Endothelial cell of umbilical vein (primary cell): ENCODE results near the gene TRIM62. TPM values are rescaled to one million over a fixed set of nuclear protein-coding genes. Genes with fewer than 3 reads are reported as not detected.

ENCODE experiments used
- BruUV-seq: library from RNA; stranded (reverse); fragments of 400-500 nt; replicated peaks from 2 replicates; lab custom pipeline; 2021; lab: Mats Ljungman, UMichigan
- CTCF ChIA-PET: fragments of 300-600, 350-600 bp; sonication (Branson Sonifier 250); formaldehyde crosslinking; loops from one replicate; lab custom pipeline; 2021; ENCODE audit warnings: antibody characterized with exemption, inconsistent platforms; lab: Charles Lee
- POLR2A ChIA-PET: fragments of 300-600, 350-600 bp; sonication (Branson Sonifier 250); formaldehyde crosslinking; loops from one replicate; lab custom pipeline; 2021; ENCODE audit warnings: antibody characterized with exemption, inconsistent platforms; lab: Charles Lee
- DNase-seq: peaks from one replicate; pipeline ENCODE4 v3.0.0-alpha.2; 2011; ENCODE audit warnings: low read depth, low spot score
- FAIRE-seq: peaks from 2 replicates; lab custom pipeline; 2011; peaks lifted over from hg19 to GRCh38; lab: Jason Lieb, UNC
- H2AFZ ChIP-seq: 2 replicates; pipeline ENCODE4 v1.6.0; 2012; ENCODE audit warnings: low read depth, low read length, control low read depth, inconsistent platforms
- H3K27ac ChIP-seq: 2 replicates; pipeline ENCODE4 v1.5.1; 2011; ENCODE audit warnings: low read depth, mild to moderate bottlenecking, control low read depth, low read length, moderate library complexity; ENCODE audit not compliant: insufficient read depth
- H3K27me3 ChIP-seq, 2 experiments: 2 replicates each; pipeline versions ENCODE4 v1.6.0 to v1.6.1; 2011; ENCODE audit warnings: low read length in 2 of 2, mixed read lengths in 1 of 2; ENCODE audit not compliant: control insufficient read depth in 2 of 2, insufficient read depth in 2 of 2
- H3K36me3 ChIP-seq, 2 experiments: 2 replicates in 1 of 2; 3 replicates in 1 of 2; pipeline ENCODE4 v1.5.1; 2011; ENCODE audit warnings: low read length in 2 of 2, mild to moderate bottlenecking in 1 of 2, moderate library complexity in 1 of 2; ENCODE audit not compliant: control insufficient read depth in 2 of 2, insufficient read depth in 2 of 2; ENCODE audit errors: extremely low read depth in 1 of 2
- H3K4me1 ChIP-seq: 3 replicates; pipeline ENCODE4 v1.5.1; 2011; ENCODE audit warnings: mild to moderate bottlenecking, low read length; ENCODE audit not compliant: control insufficient read depth, insufficient read depth; ENCODE audit errors: extremely low read depth
- H3K4me2 ChIP-seq: 2 replicates; pipeline ENCODE4 v1.6.1; 2011; ENCODE audit warnings: low read length, control low read depth, mixed read lengths; ENCODE audit not compliant: insufficient read depth
- H3K4me3 ChIP-seq, 3 experiments: fragments of 200-600 bp in 1 of 3; sonication (generic), shearing (Covaris generic) in 1 of 3; replicated peaks in 1 of 3; 2 replicates each; pipeline ENCODE4 v1.5.1; 2011 to 2016; ENCODE audit warnings: control low read depth in 3 of 3, low read length in 3 of 3, mild to moderate bottlenecking in 2 of 3, inconsistent platforms in 1 of 3, low read depth in 1 of 3, moderate library complexity in 1 of 3; ENCODE audit not compliant: insufficient read depth in 1 of 3
- H3K79me2 ChIP-seq: 2 replicates; pipeline ENCODE4 v1.6.0; 2012; ENCODE audit warnings: low read length, inconsistent platforms; ENCODE audit not compliant: control insufficient read depth, insufficient read depth
- H3K9ac ChIP-seq: replicated peaks from 2 replicates; pipeline ENCODE3; 2011; ENCODE audit warnings: low read length, control low read depth; ENCODE audit not compliant: insufficient read depth; ENCODE audit errors: extremely low read depth
- H3K9me1 ChIP-seq: replicated peaks from 3 replicates; pipeline ENCODE4 v1.6.0; 2011; ENCODE audit warnings: mild to moderate bottlenecking, low read length; ENCODE audit not compliant: control insufficient read depth, insufficient read depth; ENCODE audit errors: extremely low read depth
- H3K9me3 ChIP-seq: replicated peaks from 2 replicates; pipeline ENCODE4 v1.5.1; 2012; ENCODE audit warnings: low read length, inconsistent platforms; ENCODE audit not compliant: control insufficient read depth, insufficient read depth
- H4K20me1 ChIP-seq: replicated peaks from 2 replicates; pipeline ENCODE3; 2011; ENCODE audit warnings: mild to moderate bottlenecking, low read length; ENCODE audit not compliant: control insufficient read depth, insufficient read depth; ENCODE audit errors: extremely low read depth
- EZH2 ChIP-seq: IDR thresholded peaks from 2 replicates; pipeline ENCODE4 v1.6.1; 2012; ENCODE audit warnings: borderline replicate concordance, low read depth, mild to moderate bottlenecking, moderate library complexity, low read length, inconsistent platforms; ENCODE audit not compliant: severe bottlenecking
- FOS ChIP-seq: IDR thresholded peaks from 2 replicates; pipeline ENCODE4 v1.6.1; 2011; ENCODE audit warnings: mild to moderate bottlenecking, low read length, moderate library complexity, borderline replicate concordance; ENCODE audit not compliant: insufficient read depth
- GATA2 ChIP-seq: IDR thresholded peaks from 2 replicates; pipeline ENCODE4 v1.7.0; 2011; ENCODE audit warnings: low read depth, mild to moderate bottlenecking, moderate library complexity, mixed read lengths, low read length; ENCODE audit not compliant: insufficient read length, insufficient read depth
- JUN ChIP-seq: IDR thresholded peaks from 2 replicates; pipeline ENCODE4 v1.6.1; 2011; ENCODE audit warnings: borderline replicate concordance, low read depth; ENCODE audit not compliant: insufficient read length, insufficient read depth
- MYC ChIP-seq: IDR thresholded peaks from one replicate; pipeline ENCODE4 v1.6.1; 2011; ENCODE audit warnings: mild to moderate bottlenecking, low read depth, low read length
- POLR2A ChIP-seq: IDR thresholded peaks from 2 replicates; pipeline ENCODE4 v1.6.1; 2012; ENCODE audit warnings: low read depth, mild to moderate bottlenecking, control low read depth, low read length
- POLR2AphosphoS5 ChIP-seq: IDR thresholded peaks from 2 replicates; pipeline ENCODE4 v1.6.1; 2012; ENCODE audit warnings: low read depth, mild to moderate bottlenecking, control low read depth, low read length, moderate library complexity; ENCODE audit not compliant: insufficient read depth
- dilution Hi-C: fragments of 300-500 bp; cut with MboI; formaldehyde crosslinking; loops from one replicate; pipeline ENCODE4 v1.15.0; 2019; ENCODE audit warnings: low sequenced_read_pairs; ENCODE audit not compliant: extremely low pct_ligation_motif_present
- intact Hi-C: fragments of 100-400 bp; cut with micrococcal nuclease; formaldehyde crosslinking; loops from one replicate; pipeline ENCODE4 v1.10.0; 2022
- polyA plus RNA-seq, 4 experiments: library from polyadenylated mRNA; depleted of rRNA in 3 of 4; stranded (reverse) in 3 of 4; unstranded in 1 of 4; fragments of >200 nt; gene quantifications; 2 replicates each; pipeline versions ENCODE4 v1.2.1 to v1.2.3, GENCODE V29; 2011 to 2012; ENCODE audit warnings: missing spikeins in 1 of 4
- total RNA-seq: library from RNA; stranded (reverse); gene quantifications from 2 replicates; pipeline ENCODE4 v1.2.3, GENCODE V29; 2021
- TF ChIP-seq, protein P1 (sequence below): IDR thresholded peaks from 2 replicates; pipeline ENCODE4 v1.6.1; 2011; ENCODE audit not compliant: insufficient read depth, insufficient read length
- TF ChIP-seq, protein P2 (sequence below), 2 donors: IDR thresholded peaks; 1 replicate in 1 of 2; 2 replicates in 1 of 2; pipeline ENCODE4 v1.5.1; 2011; ENCODE audit warnings: low read length in 2 of 2, mild to moderate bottlenecking in 2 of 2, moderate library complexity in 2 of 2, control low read depth in 1 of 2, inconsistent platforms in 1 of 2, low read depth in 1 of 2; ENCODE audit not compliant: insufficient read depth in 1 of 2; ENCODE audit errors: extremely low read depth in 1 of 2

The TRIM62 gene
- total and polyA plus RNA-seq, 2 donors (not counting 3 experiments of a cell fraction or from before 2014, with no cell fraction given) = 8.3 to 9.3 TPM

DNA sequence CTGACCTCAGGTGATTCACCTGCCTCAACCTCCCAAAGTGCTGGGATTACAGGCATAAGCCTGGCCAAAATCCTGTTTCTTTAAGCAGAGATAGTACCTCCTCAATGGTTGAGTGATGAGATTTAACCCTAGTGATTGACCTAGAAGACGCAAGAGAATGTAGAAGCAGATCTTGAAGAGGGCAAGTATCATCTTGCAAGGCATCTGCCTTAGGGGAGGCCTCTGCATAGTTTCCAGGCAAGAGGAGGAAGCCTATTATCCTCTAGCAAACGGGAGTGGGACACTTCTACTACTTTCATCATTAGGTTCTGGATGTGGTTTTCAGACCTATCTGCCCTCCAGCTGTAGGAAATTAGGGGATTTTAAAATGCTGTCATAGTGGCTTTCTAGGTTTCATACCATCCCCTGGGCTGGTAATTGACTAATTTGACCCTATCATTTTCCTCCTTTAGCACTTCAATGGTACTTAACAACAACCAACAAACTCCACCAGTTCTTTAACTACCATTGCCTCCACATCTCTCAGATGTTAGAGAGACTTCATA, 10.0 kb upstream of the TRIM62 start:
- Histone ChIP-seq H3K4me2 (no peak overlapping the region), H3K4me3 (no peak overlapping the region), H3K9me3 (no peaks in the 10 kb centered on the region), H4K20me1 (no peaks in the 10 kb centered on the region), H2AFZ (no peak overlapping the region), H3K27ac (no peak overlapping the region), H3K27me3 (peaks cover 7 to 21% of the 10 kb centered on the region in 2 experiments), H3K9ac (no peak overlapping the region), H3K9me1 (no peaks in the 10 kb centered on the region), H3K79me2 (no peaks in the 10 kb centered on the region), H3K36me3 (no peaks in the 10 kb centered on the region), H3K4me1 (no peaks in the 10 kb centered on the region)
- ChIA-PET CTCF (no interaction called here), POLR2A (no interaction called here)
- dilution Hi-C loops (no loop called here), intact Hi-C loops (no loop called here)
- TF ChIP-seq FOS (no peak), JUN (no peak), MYC (no peak), GATA2 (no peak), POLR2AphosphoS5 (no peak), EZH2 (no peak), POLR2A (no peak)
- TF ChIP-seq, protein P1, sequence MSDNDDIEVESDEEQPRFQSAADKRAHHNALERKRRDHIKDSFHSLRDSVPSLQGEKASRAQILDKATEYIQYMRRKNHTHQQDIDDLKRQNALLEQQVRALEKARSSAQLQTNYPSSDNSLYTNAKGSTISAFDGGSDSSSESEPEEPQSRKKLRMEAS = no peak
- TF ChIP-seq, protein P2, sequence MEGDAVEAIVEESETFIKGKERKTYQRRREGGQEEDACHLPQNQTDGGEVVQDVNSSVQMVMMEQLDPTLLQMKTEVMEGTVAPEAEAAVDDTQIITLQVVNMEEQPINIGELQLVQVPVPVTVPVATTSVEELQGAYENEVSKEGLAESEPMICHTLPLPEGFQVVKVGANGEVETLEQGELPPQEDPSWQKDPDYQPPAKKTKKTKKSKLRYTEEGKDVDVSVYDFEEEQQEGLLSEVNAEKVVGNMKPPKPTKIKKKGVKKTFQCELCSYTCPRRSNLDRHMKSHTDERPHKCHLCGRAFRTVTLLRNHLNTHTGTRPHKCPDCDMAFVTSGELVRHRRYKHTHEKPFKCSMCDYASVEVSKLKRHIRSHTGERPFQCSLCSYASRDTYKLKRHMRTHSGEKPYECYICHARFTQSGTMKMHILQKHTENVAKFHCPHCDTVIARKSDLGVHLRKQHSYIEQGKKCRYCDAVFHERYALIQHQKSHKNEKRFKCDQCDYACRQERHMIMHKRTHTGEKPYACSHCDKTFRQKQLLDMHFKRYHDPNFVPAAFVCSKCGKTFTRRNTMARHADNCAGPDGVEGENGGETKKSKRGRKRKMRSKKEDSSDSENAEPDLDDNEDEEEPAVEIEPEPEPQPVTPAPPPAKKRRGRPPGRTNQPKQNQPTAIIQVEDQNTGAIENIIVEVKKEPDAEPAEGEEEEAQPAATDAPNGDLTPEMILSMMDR (IDR thresholded peaks at IDR 0.05; ENCODE audit: extremely low read depth in 1 of 2, insufficient read depth in 1 of 2, low read depth in 1 of 2, low read length in 2 of 2) = no peak
- DNase-seq (no peak), FAIRE-seq (no peak)
- BruUV-seq = no TSS peak
